BLaER1 treated with 17β-estradiol and CSF1 and Interleukin-3, amounts not matched to agents 10 nM and 100 nM (cell line): Measurements from ENCODE around the gene MRPS10.

Source experiments
- H3K27ac ChIP-seq, 11 experiments: shearing (Covaris generic); formaldehyde crosslinking; 2 replicates each; pipeline ENCODE4 v1.8.1; 2022
- H3K27me3 ChIP-seq, 11 experiments: shearing (Covaris generic); formaldehyde crosslinking; 2 replicates each; pipeline ENCODE4 v1.8.1; 2022
- H3K36me3 ChIP-seq, 11 experiments: shearing (Covaris generic); formaldehyde crosslinking; 2 replicates each; pipeline ENCODE4 v1.8.1; 2022
- H3K4me1 ChIP-seq, 10 experiments: shearing (Covaris generic); formaldehyde crosslinking; 2 replicates each; pipeline ENCODE4 v1.8.1; 2022
- H3K4me2 ChIP-seq, 11 experiments: shearing (Covaris generic); formaldehyde crosslinking; 2 replicates each; pipeline ENCODE4 v1.8.1; 2022
- H3K4me3 ChIP-seq, 10 experiments: shearing (Covaris generic); formaldehyde crosslinking; 2 replicates each; pipeline ENCODE4 v1.8.1; 2022
- H3K9ac ChIP-seq, 11 experiments: shearing (Covaris generic); formaldehyde crosslinking; 2 replicates each; pipeline ENCODE4 v1.8.1; 2022
- H3K9me3 ChIP-seq, 11 experiments: shearing (Covaris generic); formaldehyde crosslinking; replicated peaks in 1 of 11; 2 replicates each; pipeline ENCODE4 v1.8.1; 2022
- H4K20me1 ChIP-seq, 11 experiments: shearing (Covaris generic); formaldehyde crosslinking; 2 replicates each; pipeline ENCODE4 v1.8.1; 2022
- Cebpa-rat ChIP-seq, 11 experiments: shearing (Covaris generic); IDR thresholded peaks; 2 replicates each; pipeline ENCODE4 v1.8.1; 2022

The MRPS10 gene

GRCh38 chr6:42229506-42230119 lies 12.0 kb upstream of the MRPS10 start:
- TF ChIP-seq Cebpa-rat (IDR thresholded peaks at IDR 0.05), result no peak
- Histone ChIP-seq H3K4me1 (peaks cover 0 to 4% (median 0%) of the 10 kb centered on the region in 10 experiments; a peak in 3 of 20 replicates), H4K20me1 (no peaks in the 10 kb centered on the region), H3K27me3 (no peaks in the 10 kb centered on the region), H3K9ac (no peak overlapping the region), H3K4me2 (no peak overlapping the region), H3K4me3 (no peak overlapping the region), H3K36me3 (peaks cover 28 to 84% (median 65%) of the 10 kb centered on the region in 11 experiments), H3K9me3 (no peaks in the 10 kb centered on the region), H3K27ac (no peak overlapping the region)

GRCh38 chr6:42228305-42228704 lies 10.6 kb upstream of the MRPS10 start:
- Histone ChIP-seq H3K27me3 (no peaks in the 10 kb centered on the region), H4K20me1 (no peaks in the 10 kb centered on the region), H3K27ac (no peak overlapping the region), H3K4me3 (no peak overlapping the region), H3K4me2 (no peak overlapping the region), H3K9ac (peak overlapping the region in 1 of 11 experiments; percentile 10; a peak in 1 of 22 replicates), H3K9me3 (no peaks in the 10 kb centered on the region), H3K4me1 (peaks cover 0 to 9% (median 0%) of the 10 kb centered on the region in 10 experiments; a peak in 3 of 20 replicates), H3K36me3 (peaks cover 28 to 71% (median 59%) of the 10 kb centered on the region in 11 experiments)
- TF ChIP-seq Cebpa-rat (IDR thresholded peaks at IDR 0.05), result no peak

GRCh38 chr6:42227173-42227850 lies 9.7 kb upstream of the MRPS10 start:
- Histone ChIP-seq H3K4me3 (no peak overlapping the region), H4K20me1 (no peaks in the 10 kb centered on the region), H3K9ac (no peak overlapping the region), H3K4me1 (peaks cover 0 to 9% (median 0%) of the 10 kb centered on the region in 10 experiments; a peak in 3 of 20 replicates), H3K4me2 (no peak overlapping the region), H3K27me3 (no peaks in the 10 kb centered on the region), H3K36me3 (peaks cover 24 to 61% (median 50%) of the 10 kb centered on the region in 11 experiments), H3K27ac (no peak overlapping the region), H3K9me3 (no peaks in the 10 kb centered on the region)
- no peak for TF ChIP-seq Cebpa-rat (IDR thresholded peaks at IDR 0.05)

- H3K27ac ChIP-seq, result no peak overlapping the region
- TF ChIP-seq Cebpa-rat (IDR thresholded peaks at IDR 0.05), result no peak
- no peak overlapping the region for H3K4me3 ChIP-seq
- no peaks in the 10 kb centered on the region for H3K9me3 ChIP-seq
- H3K27me3 ChIP-seq, result no peaks in the 10 kb centered on the region
- H3K9ac ChIP-seq, result no peak overlapping the region
- no peak overlapping the region for H3K4me2 ChIP-seq
- H4K20me1 ChIP-seq, result no peaks in the 10 kb centered on the region
- peaks cover 0 to 9% (median 0%) of the 10 kb centered on the region in 10 experiments; a peak in 3 of 20 replicates for H3K4me1 ChIP-seq
- peaks cover 21 to 55% (median 44%) of the 10 kb centered on the region in 11 experiments for H3K36me3 ChIP-seq
Observed at GRCh38 chr6:42226645-42227143, 9.0 kb upstream of the MRPS10 start.

GRCh38 chr6:42226161-42226611 lies 8.5 kb upstream of the MRPS10 start:
- Histone ChIP-seq H3K4me3 (no peak overlapping the region), H3K4me2 (no peak overlapping the region), H3K27ac (no peak overlapping the region)

GRCh38 chr6:42225419-42225818 lies 7.8 kb upstream of the MRPS10 start:
- Histone ChIP-seq H3K4me1 (peaks cover 0 to 9% (median 0%) of the 10 kb centered on the region in 10 experiments; a peak in 3 of 20 replicates), H3K9me3 (no peaks in the 10 kb centered on the region), H3K9ac (no peak overlapping the region), H4K20me1 (no peaks in the 10 kb centered on the region), H3K4me2 (no peak overlapping the region), H3K27ac (no peak overlapping the region), H3K4me3 (no peak overlapping the region), H3K27me3 (no peaks in the 10 kb centered on the region), H3K36me3 (peaks cover 16 to 42% (median 32%) of the 10 kb centered on the region in 11 experiments; a peak in 21 of 22 replicates)
- TF ChIP-seq Cebpa-rat (IDR thresholded peaks at IDR 0.05), result no peak

More at GRCh38 chr6:42226161-42226611, 8.5 kb upstream of the MRPS10 start:
- H3K9me3 ChIP-seq, result no peaks in the 10 kb centered on the region
- no peaks in the 10 kb centered on the region for H4K20me1 ChIP-seq
- no peaks in the 10 kb centered on the region for H3K27me3 ChIP-seq
- H3K4me1 ChIP-seq, result peaks cover 0 to 9% (median 0%) of the 10 kb centered on the region in 10 experiments; a peak in 3 of 20 replicates
- TF ChIP-seq Cebpa-rat (IDR thresholded peaks at IDR 0.05), result no peak
- peaks cover 20 to 50% (median 39%) of the 10 kb centered on the region in 11 experiments for H3K36me3 ChIP-seq
- no peak overlapping the region for H3K9ac ChIP-seq

GRCh38 chr6:42225029-42225339 lies 7.3 kb upstream of the MRPS10 start:
- Histone ChIP-seq H3K4me3 (no peak overlapping the region), H3K4me1 (peaks cover 0 to 9% (median 0%) of the 10 kb centered on the region in 10 experiments; a peak in 3 of 20 replicates), H3K4me2 (no peak overlapping the region), H3K9ac (no peak overlapping the region), H3K36me3 (peaks cover 16 to 39% (median 32%) of the 10 kb centered on the region in 11 experiments; a peak in 21 of 22 replicates), H3K9me3 (no peaks in the 10 kb centered on the region), H3K27ac (no peak overlapping the region), H4K20me1 (no peaks in the 10 kb centered on the region), H3K27me3 (no peaks in the 10 kb centered on the region)
- no peak for TF ChIP-seq Cebpa-rat (IDR thresholded peaks at IDR 0.05)

GRCh38 chr6:42224222-42225028 lies 6.8 kb upstream of the MRPS10 start:
- Histone ChIP-seq H3K9me3 (no peaks in the 10 kb centered on the region), H3K4me2 (no peak overlapping the region), H4K20me1 (no peaks in the 10 kb centered on the region), H3K27ac (no peak overlapping the region), H3K4me3 (no peak overlapping the region), H3K27me3 (no peaks in the 10 kb centered on the region), H3K9ac (no peak overlapping the region), H3K36me3 (peaks cover 13 to 34% (median 29%) of the 10 kb centered on the region in 11 experiments; a peak in 21 of 22 replicates), H3K4me1 (peaks cover 0 to 9% (median 0%) of the 10 kb centered on the region in 10 experiments; a peak in 3 of 20 replicates)
- no peak for TF ChIP-seq Cebpa-rat (IDR thresholded peaks at IDR 0.05)

- Histone ChIP-seq H3K27ac (no peak overlapping the region), H3K27me3 (no peaks in the 10 kb centered on the region), H3K9ac (no peak overlapping the region), H3K36me3 (peaks cover 0 to 14% (median 9%) of the 10 kb centered on the region in 11 experiments; a peak in 16 of 22 replicates), H3K4me2 (no peak overlapping the region), H4K20me1 (no peaks in the 10 kb centered on the region), H3K9me3 (no peaks in the 10 kb centered on the region), H3K4me3 (no peak overlapping the region), H3K4me1 (peaks cover 0 to 9% (median 1%) of the 10 kb centered on the region in 10 experiments; a peak in 3 of 20 replicates)
- no peak for TF ChIP-seq Cebpa-rat (IDR thresholded peaks at IDR 0.05)
Observed at GRCh38 chr6:42222448-42222847, 4.8 kb upstream of the MRPS10 start.
